Esophagus squamous epithelium (tissue), 5 donors: Measurements from ENCODE around the gene PRELID3B. TPM values are rescaled to one million over a fixed set of nuclear protein-coding genes. Genes with fewer than 3 reads are reported as not detected.

ENCODE experiments used
- DNase-seq: peaks from one replicate; lab custom pipeline; 2025; lab: John Stamatoyannopoulos, UW
- H3K27ac ChIP-seq, 4 donors: fragments of 200-600 bp; sonication (generic); one replicate each; pipeline ENCODE4 v1.5.1; 2016 to 2019; ENCODE audit warnings: mild to moderate bottlenecking in 1 of 4
- H3K27me3 ChIP-seq, 4 donors: fragments of 200-600 bp; sonication (generic); 1 replicate in 3 of 4; 2 replicates in 1 of 4; pipeline versions ENCODE4 v1.5.1 to v1.6.0; 2017 to 2021; ENCODE audit warnings: antibody characterized with exemption in 1 of 4
- H3K36me3 ChIP-seq, 3 donors: fragments of 200-600 bp; sonication (generic); one replicate each; pipeline ENCODE4 v1.5.1; 2016 to 2019
- H3K4me1 ChIP-seq, 3 donors: fragments of 200-600 bp; sonication (generic); one replicate each; pipeline ENCODE4 v1.5.1; 2017 to 2019
- H3K4me3 ChIP-seq, 4 donors: fragments of 200-600 bp; sonication (generic); 1 replicate in 3 of 4; 2 replicates in 1 of 4; pipeline ENCODE4 v1.5.1; 2016 to 2019; ENCODE audit warnings: mild to moderate bottlenecking in 2 of 4, moderate library complexity in 1 of 4
- H3K9me3 ChIP-seq, 3 donors: fragments of 200-600 bp; sonication (generic); one replicate each; pipeline ENCODE4 v1.5.1; 2016 to 2019
- CTCF ChIP-seq, 6 experiments: fragments of 450-650 bp in 4 of 6; fragments of 200-600 bp in 2 of 6; sonication (generic) in 2 of 6; IDR thresholded peaks; one replicate each; pipeline ENCODE4 v1.5.1; 2016 to 2019; ENCODE audit warnings: antibody characterized with exemption in 6 of 6, mild to moderate bottlenecking in 4 of 6, moderate library complexity in 4 of 6
- POLR2A ChIP-seq, 4 donors: fragments of 450-650 bp; IDR thresholded peaks; one replicate each; pipeline ENCODE4 v1.6.1; 2017; ENCODE audit warnings: antibody characterized with exemption in 4 of 4, mild to moderate bottlenecking in 4 of 4, moderate library complexity in 3 of 4
- WGBS, 2 donors: methylation state at CpG; one replicate each; pipeline ENCODE4 v1.1.5; 2018; 5-methylcytosine and 5-hydroxymethylcytosine counted together
- intact Hi-C: fragments of 100-400 bp; cut with DNase I; formaldehyde crosslinking; loops from one replicate; pipeline ENCODE4 v1.15.0; 2022
- total RNA-seq, 4 donors: library from RNA; depleted of rRNA; stranded (reverse); fragments of >200 nt; gene quantifications; one replicate each; pipeline ENCODE4 v1.1.0, GENCODE V29; 2016
- donor health status: DM: yes; HTN: yes; CAD: no.

PRELID3B gene
- total RNA-seq, 4 donors from 2014 or later: 44.7 to 73.1 (median 68.5) TPM

DNA sequence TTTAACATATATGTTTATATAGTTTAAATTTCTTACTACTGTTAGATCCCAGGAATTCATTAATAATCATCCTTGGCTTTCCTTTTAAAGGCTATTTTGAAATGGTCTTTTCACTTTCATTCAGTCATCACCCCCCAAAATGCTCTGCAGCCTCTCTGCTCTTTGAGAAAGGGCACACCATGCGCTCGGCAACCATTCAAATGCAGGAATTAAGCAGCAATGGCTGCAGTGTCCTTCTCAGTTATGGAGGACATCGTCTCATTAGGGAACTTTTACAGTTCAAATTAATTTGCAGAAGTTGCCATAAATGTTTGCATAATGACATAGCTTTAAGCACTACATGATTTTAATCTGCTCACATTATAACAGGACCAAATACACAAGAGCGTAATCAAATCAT lies 17.1 kb downstream of the PRELID3B start:
- Histone ChIP-seq H3K4me1 (peaks cover 13 to 44% (median 22%) of the 10 kb centered on the region in 3 donors), H3K36me3 (peaks cover 0 to 91% (median 26%) of the 10 kb centered on the region in 3 donors), H3K27ac (no peak overlapping the region), H3K27me3 (no peaks in the 10 kb centered on the region), H3K9me3 (no peaks in the 10 kb centered on the region), H3K4me3 (no peak overlapping the region)
- DNase-seq: no peak
- WGBS, 2 donors: 88 to 92% methylated on average over 4 of the region's 4 CpGs
- no peak for TF ChIP-seq CTCF (IDR thresholded peaks at IDR 0.05)
- no peak for TF ChIP-seq POLR2A (IDR thresholded peaks at IDR 0.05)
- intact Hi-C loops: no loop called here

GRCh38 chr20:59025086-59025485 lies 17.5 kb downstream of the PRELID3B start:
- H3K4me1 ChIP-seq: peaks cover 12 to 41% (median 19%) of the 10 kb centered on the region in 3 donors
- H3K27me3 ChIP-seq: no peaks in the 10 kb centered on the region
- intact Hi-C loops: no loop called here
- no peak overlapping the region for H3K4me3 ChIP-seq
- WGBS, 2 donors: 64 to 89% methylated on average over 2 of the region's 2 CpGs
- no peaks in the 10 kb centered on the region for H3K9me3 ChIP-seq
- DNase-seq: no peak
- H3K36me3 ChIP-seq: peaks cover 0 to 87% (median 26%) of the 10 kb centered on the region in 3 donors
- no peak overlapping the region for H3K27ac ChIP-seq
- TF ChIP-seq POLR2A (IDR thresholded peaks at IDR 0.05) (no peak), CTCF (IDR thresholded peaks at IDR 0.05) (no peak)

DNA sequence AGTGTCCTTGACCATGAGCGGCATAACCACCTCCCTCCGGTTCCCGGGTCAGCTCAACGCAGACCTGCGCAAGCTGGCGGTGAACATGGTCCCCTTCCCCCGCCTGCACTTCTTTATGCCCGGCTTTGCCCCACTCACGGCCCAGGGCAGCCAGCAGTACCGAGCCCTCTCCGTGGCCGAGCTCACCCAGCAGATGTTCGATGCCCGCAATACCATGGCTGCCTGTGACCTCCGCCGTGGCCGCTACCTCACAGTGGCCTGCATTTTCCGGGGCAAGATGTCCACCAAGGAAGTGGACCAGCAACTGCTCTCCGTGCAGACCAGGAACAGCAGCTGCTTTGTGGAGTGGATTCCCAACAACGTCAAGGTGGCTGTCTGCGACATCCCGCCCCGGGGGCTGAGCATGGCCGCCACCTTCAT lies 18.5 kb downstream of the PRELID3B start:
- H3K4me1 ChIP-seq: peaks cover 2 to 32% (median 10%) of the 10 kb centered on the region in 3 donors
- H3K36me3 ChIP-seq: peaks cover 0 to 78% (median 24%) of the 10 kb centered on the region in 3 donors
- DNase-seq: no peak
- no peak overlapping the region for H3K27ac ChIP-seq
- TF ChIP-seq POLR2A (IDR thresholded peaks at IDR 0.05) (no peak), CTCF (IDR thresholded peaks at IDR 0.05) (no peak)
- H3K9me3 ChIP-seq: no peaks in the 10 kb centered on the region
- no peak overlapping the region for H3K4me3 ChIP-seq
- intact Hi-C loops: no loop called here
- H3K27me3 ChIP-seq: no peaks in the 10 kb centered on the region
- 96 to 98% methylated on average over 14 to 16 of the region's 24 CpGs for WGBS, 2 donors

DNA sequence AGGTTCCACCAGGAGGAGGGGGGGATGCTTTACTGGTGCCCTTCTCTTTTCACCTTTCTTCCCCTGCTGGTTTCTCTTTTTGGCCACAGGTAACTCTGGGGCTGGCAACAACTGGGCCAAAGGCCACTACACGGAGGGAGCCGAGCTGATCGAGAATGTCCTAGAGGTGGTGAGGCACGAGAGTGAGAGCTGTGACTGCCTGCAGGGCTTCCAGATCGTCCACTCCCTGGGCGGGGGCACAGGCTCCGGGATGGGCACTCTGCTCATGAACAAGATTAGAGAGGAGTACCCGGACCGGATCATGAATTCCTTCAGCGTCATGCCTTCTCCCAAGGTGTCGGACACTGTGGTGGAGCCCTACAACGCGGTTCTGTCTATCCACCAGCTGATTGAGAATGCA lies 19.0 kb downstream of the PRELID3B start:
- WGBS, 2 donors: 90 to 94% methylated on average over 6 to 13 of the region's 13 CpGs
- DNase-seq: no peak
- H3K4me3 ChIP-seq: no peak overlapping the region
- H3K27me3 ChIP-seq: no peaks in the 10 kb centered on the region
- intact Hi-C loops: no loop called here
- TF ChIP-seq POLR2A (IDR thresholded peaks at IDR 0.05): no peak
- TF ChIP-seq CTCF (IDR thresholded peaks at IDR 0.05): no peak
- no peaks in the 10 kb centered on the region for H3K9me3 ChIP-seq
- peaks cover 0 to 27% (median 4%) of the 10 kb centered on the region in 3 donors for H3K4me1 ChIP-seq
- no peak overlapping the region for H3K27ac ChIP-seq
- H3K36me3 ChIP-seq: peaks cover 0 to 73% (median 23%) of the 10 kb centered on the region in 3 donors

- no peaks in the 10 kb centered on the region for H3K27me3 ChIP-seq
- H3K27ac ChIP-seq: no peak overlapping the region
- H3K9me3 ChIP-seq: no peaks in the 10 kb centered on the region
- no peak overlapping the region for H3K4me3 ChIP-seq
- WGBS, 2 donors: 89 to 91% methylated on average over 7 to 15 of the region's 15 CpGs
- no peak for TF ChIP-seq CTCF (IDR thresholded peaks at IDR 0.05)
- TF ChIP-seq POLR2A (IDR thresholded peaks at IDR 0.05): no peak
- DNase-seq: no peak
- intact Hi-C loops: no loop called here
- peaks cover 0 to 18% (median 3%) of the 10 kb centered on the region in 3 donors for H3K4me1 ChIP-seq
- H3K36me3 ChIP-seq: peaks cover 0 to 64% (median 23%) of the 10 kb centered on the region in 3 donors
Measured at GRCh38 chr20:59022754-59023153, 19.8 kb downstream of the PRELID3B start.
